ENCODE results near the gene SPTB. TPM values are rescaled to one million over a fixed set of nuclear protein-coding genes. Genes with fewer than 3 reads are reported as not detected.

The SPTB gene
- total RNA-seq, 1 donor from 2014 or later: 312 TPM

- Histone ChIP-seq H3K9ac (ENCODE audit: low read depth in 1 of 3, low read length in 3 of 3) (peak overlapping the region in 1 of 3 donors; percentile 85), H3K4me1 (ENCODE audit: control insufficient read depth in 3 of 3, insufficient read depth in 3 of 3, low read length in 3 of 3) (peaks cover 27 to 38% (median 33%) of the 10 kb centered on the region in 3 donors)
Measured at GRCh38 chr14:64706119-64706592, 173.6 kb downstream of the SPTB start.

DNA sequence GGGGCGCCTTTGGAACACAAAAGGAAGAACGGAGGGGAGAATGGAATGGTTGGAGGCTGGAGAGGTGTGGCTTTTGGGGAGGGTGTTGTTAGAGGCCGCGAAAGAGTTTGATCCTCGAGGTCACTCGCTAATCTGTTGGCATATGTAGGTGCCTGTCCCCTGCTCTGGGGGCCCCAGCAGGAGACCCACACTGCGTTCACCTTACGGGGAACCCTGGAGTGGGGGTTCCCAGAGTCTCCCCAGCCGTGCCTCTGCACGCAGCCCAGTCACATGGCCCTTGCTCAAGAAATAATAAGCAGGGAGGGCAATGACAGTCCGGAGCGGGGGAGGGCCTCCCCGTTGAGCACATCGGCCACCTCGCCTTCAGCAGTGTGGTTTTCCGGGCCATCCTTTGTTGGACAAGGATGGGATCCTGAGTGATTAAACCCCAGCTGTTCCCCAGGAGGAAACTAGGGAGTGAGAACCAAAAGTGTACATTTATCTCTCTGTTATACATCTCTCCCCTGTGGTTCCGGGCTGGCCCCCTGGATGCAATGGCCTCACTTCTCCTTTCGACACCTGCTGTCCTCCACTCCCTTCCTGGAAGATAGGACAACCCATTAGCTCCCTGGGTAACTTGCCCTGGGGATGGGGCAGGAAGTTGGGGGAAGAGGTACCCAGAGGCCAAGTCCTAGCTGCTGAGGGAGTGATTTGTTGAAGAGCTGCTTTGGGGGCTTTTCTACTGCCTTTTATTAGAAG, 174.2 kb downstream of the SPTB start:
- H3K4me3 ChIP-seq (ENCODE audit: low read length in 3 of 3): peak overlapping the region; percentile 71 to 81 (median 79)
- peaks cover 27 to 38% (median 30%) of the 10 kb centered on the region in 3 donors for H3K4me1 ChIP-seq (ENCODE audit: control insufficient read depth in 3 of 3, insufficient read depth in 3 of 3, low read length in 3 of 3)
- no peaks in the 10 kb centered on the region for H3K9me3 ChIP-seq (ENCODE audit: control insufficient read depth in 3 of 3, low read length in 3 of 3)
- peak overlapping the region; percentile 66 to 85 (median 76) for H3K9ac ChIP-seq (ENCODE audit: low read depth in 1 of 3, low read length in 3 of 3)
- peaks cover 0 to 4% (median 3%) of the 10 kb centered on the region in 3 donors for H3K27me3 ChIP-seq (ENCODE audit: control insufficient read depth in 3 of 3, insufficient read depth in 3 of 3, low read length in 3 of 3)
- no peaks in the 10 kb centered on the region for H3K36me3 ChIP-seq (ENCODE audit: control insufficient read depth in 3 of 3, insufficient read depth in 3 of 3, low read length in 3 of 3)
- H3K27ac ChIP-seq (ENCODE audit: low read depth, low read length): peak overlapping the region; percentile 56

More at GRCh38 chr14:64706119-64706592, 173.6 kb downstream of the SPTB start:
- Histone ChIP-seq H3K4me3 (ENCODE audit: low read length in 3 of 3) (peak overlapping the region; percentile 71 to 81 (median 79)), H3K36me3 (ENCODE audit: control insufficient read depth in 3 of 3, insufficient read depth in 3 of 3, low read length in 3 of 3) (no peaks in the 10 kb centered on the region), H3K27ac (ENCODE audit: low read depth, low read length) (peak overlapping the region; percentile 56), H3K9me3 (ENCODE audit: control insufficient read depth in 3 of 3, low read length in 3 of 3) (no peaks in the 10 kb centered on the region), H3K27me3 (ENCODE audit: control insufficient read depth in 3 of 3, insufficient read depth in 3 of 3, low read length in 3 of 3) (peaks cover 0 to 4% (median 3%) of the 10 kb centered on the region in 3 donors)

GRCh38 chr14:64704743-64705380, 174.8 kb downstream of the SPTB start:
- Histone ChIP-seq H3K9ac (ENCODE audit: low read depth in 1 of 3, low read length in 3 of 3) (peak overlapping the region; percentile 66 to 85 (median 76)), H3K4me3 (ENCODE audit: low read length in 3 of 3) (peak overlapping the region; percentile 71 to 81 (median 79)), H3K9me3 (ENCODE audit: control insufficient read depth in 3 of 3, low read length in 3 of 3) (no peaks in the 10 kb centered on the region), H3K4me1 (ENCODE audit: control insufficient read depth in 3 of 3, insufficient read depth in 3 of 3, low read length in 3 of 3) (peaks cover 26 to 33% (median 29%) of the 10 kb centered on the region in 3 donors), H3K27ac (ENCODE audit: low read depth, low read length) (peak overlapping the region; percentile 56), H3K27me3 (ENCODE audit: control insufficient read depth in 3 of 3, insufficient read depth in 3 of 3, low read length in 3 of 3) (peaks cover 0 to 4% (median 3%) of the 10 kb centered on the region in 3 donors), H3K36me3 (ENCODE audit: control insufficient read depth in 3 of 3, insufficient read depth in 3 of 3, low read length in 3 of 3) (no peaks in the 10 kb centered on the region)

DNA sequence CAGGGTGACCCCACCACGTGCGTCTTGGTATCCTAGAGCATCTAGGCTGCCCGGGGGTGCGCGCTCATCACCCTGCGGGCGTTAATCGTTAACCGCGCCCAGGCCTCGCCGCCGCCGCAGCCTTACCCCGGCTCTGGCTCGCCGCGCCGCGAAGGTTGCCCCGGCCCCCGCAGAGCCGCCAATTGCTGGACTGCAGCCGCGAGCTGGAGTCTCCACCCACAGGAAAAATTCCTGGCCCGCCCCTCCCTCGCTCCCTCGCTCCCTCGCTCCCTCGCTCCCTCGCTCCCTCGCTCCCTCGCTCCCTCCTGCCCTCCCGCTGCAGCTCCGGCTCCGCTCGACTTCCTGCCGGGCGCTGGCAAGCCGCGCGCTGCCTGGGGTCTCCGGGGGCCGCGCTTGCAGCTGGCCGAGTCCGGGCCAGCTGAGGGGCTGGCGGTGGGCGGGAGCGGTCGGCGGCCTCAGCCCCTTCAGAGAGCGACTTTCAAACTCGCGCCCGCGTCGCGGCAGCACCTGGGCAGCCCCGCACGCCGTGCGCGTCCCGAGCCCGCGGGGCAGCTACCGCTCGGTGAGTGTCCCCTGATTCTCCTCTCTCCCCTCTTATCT, 175.5 kb downstream of the SPTB start, which contains the start of gene PLEKHG3:
TSS of gene PLEKHG3 (plus strand) at position 282 of the 600 bp plus-strand sequence. CDS start 23,208 bp downstream, outside the sequence.
- H3K4me1 ChIP-seq (ENCODE audit: control insufficient read depth in 3 of 3, insufficient read depth in 3 of 3, low read length in 3 of 3): peaks cover 23 to 29% (median 24%) of the 10 kb centered on the region in 3 donors
- H3K9ac ChIP-seq (ENCODE audit: low read depth in 1 of 3, low read length in 3 of 3): peak within 1 kb of the TSS; percentile 66 to 85 (median 76)
- peaks cover 0 to 4% (median 3%) of the 10 kb centered on the region in 3 donors for H3K27me3 ChIP-seq (ENCODE audit: control insufficient read depth in 3 of 3, insufficient read depth in 3 of 3, low read length in 3 of 3)
- H3K4me3 ChIP-seq (ENCODE audit: low read length in 3 of 3): peak within 1 kb of the TSS; percentile 71 to 81 (median 79)
- no peaks in the 10 kb centered on the region for H3K36me3 ChIP-seq (ENCODE audit: control insufficient read depth in 3 of 3, insufficient read depth in 3 of 3, low read length in 3 of 3)
- peak within 1 kb of the TSS; percentile 56 for H3K27ac ChIP-seq (ENCODE audit: low read depth, low read length)
- H3K9me3 ChIP-seq (ENCODE audit: control insufficient read depth in 3 of 3, low read length in 3 of 3): no peaks in the 10 kb centered on the region

GRCh38 chr14:64703395-64704142, 176.1 kb downstream of the SPTB start:
- no peaks in the 10 kb centered on the region for H3K36me3 ChIP-seq (ENCODE audit: control insufficient read depth in 3 of 3, insufficient read depth in 3 of 3, low read length in 3 of 3)
- peak overlapping the region; percentile 56 for H3K27ac ChIP-seq (ENCODE audit: low read depth, low read length)
- peak overlapping the region; percentile 64 to 81 (median 79) for H3K4me3 ChIP-seq (ENCODE audit: low read length in 3 of 3)
- H3K4me1 ChIP-seq (ENCODE audit: control insufficient read depth in 3 of 3, insufficient read depth in 3 of 3, low read length in 3 of 3): peaks cover 19 to 25% (median 22%) of the 10 kb centered on the region in 3 donors
- H3K9ac ChIP-seq (ENCODE audit: low read depth in 1 of 3, low read length in 3 of 3): peak overlapping the region; percentile 47 to 85 (median 76)
- no peaks in the 10 kb centered on the region for H3K9me3 ChIP-seq (ENCODE audit: control insufficient read depth in 3 of 3, low read length in 3 of 3)
- H3K27me3 ChIP-seq (ENCODE audit: control insufficient read depth in 3 of 3, insufficient read depth in 3 of 3, low read length in 3 of 3): peaks cover 0 to 4% (median 3%) of the 10 kb centered on the region in 3 donors

DNA sequence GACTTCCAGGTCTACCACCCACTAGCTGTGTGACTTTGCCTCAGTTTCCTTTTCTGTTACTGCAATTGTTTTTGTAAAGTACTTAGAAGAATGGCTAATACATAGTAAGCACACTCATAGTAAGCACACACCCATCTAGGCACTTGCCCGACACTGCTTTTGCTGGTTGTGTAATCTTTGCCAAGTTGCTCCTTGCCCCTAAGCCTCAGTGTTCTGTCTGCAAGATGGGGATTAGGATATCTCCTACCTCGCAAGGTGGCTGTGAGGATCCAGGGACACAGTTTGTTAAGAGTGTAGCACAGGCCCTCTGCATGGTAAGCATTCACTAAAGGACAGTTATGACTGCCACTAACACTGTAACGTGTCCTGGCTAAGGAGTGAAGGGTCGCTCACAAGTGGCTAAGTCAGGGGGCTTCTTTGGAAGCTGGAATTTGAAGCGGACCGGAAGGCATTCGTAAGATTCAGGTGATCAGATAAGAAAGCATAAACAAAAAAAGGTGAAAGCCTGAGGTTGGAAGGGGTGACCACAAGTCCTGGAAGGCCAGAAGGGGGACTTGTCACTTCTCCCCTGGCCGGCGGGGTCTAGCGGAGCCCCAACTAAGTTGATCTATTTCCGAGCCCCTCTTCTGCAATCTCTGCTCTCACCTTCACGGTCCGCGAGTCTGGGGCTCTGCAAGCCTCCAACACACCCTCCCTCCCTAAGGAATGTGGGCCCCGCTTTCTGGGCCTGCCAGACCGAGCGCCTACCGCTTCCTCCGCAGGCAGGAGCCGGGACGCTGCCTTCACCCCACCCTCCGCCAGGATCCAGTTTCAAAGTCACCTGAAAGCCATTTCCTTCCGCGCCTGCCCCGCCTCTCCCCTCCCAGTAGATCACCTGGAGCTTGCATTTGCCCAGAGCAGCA, 177.0 kb downstream of the SPTB start:
- Histone ChIP-seq H3K9me3 (ENCODE audit: control insufficient read depth in 3 of 3, low read length in 3 of 3) (no peaks in the 10 kb centered on the region), H3K36me3 (ENCODE audit: control insufficient read depth in 3 of 3, insufficient read depth in 3 of 3, low read length in 3 of 3) (no peaks in the 10 kb centered on the region), H3K4me1 (ENCODE audit: control insufficient read depth in 3 of 3, insufficient read depth in 3 of 3, low read length in 3 of 3) (peaks cover 16 to 20% (median 19%) of the 10 kb centered on the region in 3 donors), H3K4me3 (ENCODE audit: low read length in 3 of 3) (no peak overlapping the region), H3K27me3 (ENCODE audit: control insufficient read depth in 3 of 3, insufficient read depth in 3 of 3, low read length in 3 of 3) (peaks cover 0 to 4% (median 3%) of the 10 kb centered on the region in 3 donors), H3K27ac (ENCODE audit: low read depth, low read length) (no peak overlapping the region), H3K9ac (ENCODE audit: low read depth in 1 of 3, low read length in 3 of 3) (no peak overlapping the region)

- Histone ChIP-seq H3K9ac (ENCODE audit: low read depth in 1 of 3, low read length in 3 of 3) (no peak overlapping the region), H3K9me3 (ENCODE audit: control insufficient read depth in 3 of 3, low read length in 3 of 3) (no peaks in the 10 kb centered on the region), H3K4me1 (ENCODE audit: control insufficient read depth in 3 of 3, insufficient read depth in 3 of 3, low read length in 3 of 3) (peaks cover 12 to 19% (median 15%) of the 10 kb centered on the region in 3 donors), H3K27me3 (ENCODE audit: control insufficient read depth in 3 of 3, insufficient read depth in 3 of 3, low read length in 3 of 3) (peaks cover 0 to 4% (median 3%) of the 10 kb centered on the region in 3 donors), H3K36me3 (ENCODE audit: control insufficient read depth in 3 of 3, insufficient read depth in 3 of 3, low read length in 3 of 3) (no peaks in the 10 kb centered on the region), H3K4me3 (ENCODE audit: low read length in 3 of 3) (no peak overlapping the region), H3K27ac (ENCODE audit: low read depth, low read length) (no peak overlapping the region)
Measured at GRCh38 chr14:64701660-64702059, 178.0 kb downstream of the SPTB start.

DNA sequence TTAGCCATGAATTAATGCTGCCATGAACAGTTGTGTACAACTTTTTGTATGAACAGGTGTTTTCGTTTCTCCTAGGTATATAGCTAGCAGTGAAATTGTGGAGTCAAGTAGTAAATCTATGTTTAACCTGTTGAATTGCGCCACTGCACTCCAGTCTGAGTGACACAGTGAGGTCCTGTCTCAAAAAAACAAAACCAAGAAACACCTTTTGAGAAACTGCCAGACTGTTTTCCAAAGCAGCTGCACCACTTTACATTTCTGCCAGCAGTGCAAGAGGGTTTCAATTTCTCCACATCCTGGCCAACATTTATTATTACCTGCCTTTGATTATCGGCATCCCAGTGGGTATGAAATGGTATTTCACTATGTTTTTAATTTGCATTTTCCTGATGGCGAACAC, 178.8 kb downstream of the SPTB start:
- H3K9ac ChIP-seq (ENCODE audit: low read depth in 1 of 3, low read length in 3 of 3): no peak overlapping the region

More for the DNA sequence above, 178.8 kb downstream of the SPTB start:
- no peaks in the 10 kb centered on the region for H3K36me3 ChIP-seq (ENCODE audit: control insufficient read depth in 3 of 3, insufficient read depth in 3 of 3, low read length in 3 of 3)
- H3K27ac ChIP-seq (ENCODE audit: low read depth, low read length): no peak overlapping the region
- peaks cover 8 to 18% (median 12%) of the 10 kb centered on the region in 3 donors for H3K4me1 ChIP-seq (ENCODE audit: control insufficient read depth in 3 of 3, insufficient read depth in 3 of 3, low read length in 3 of 3)
- H3K4me3 ChIP-seq (ENCODE audit: low read length in 3 of 3): no peak overlapping the region
- H3K9me3 ChIP-seq (ENCODE audit: control insufficient read depth in 3 of 3, low read length in 3 of 3): no peaks in the 10 kb centered on the region
- H3K27me3 ChIP-seq (ENCODE audit: control insufficient read depth in 3 of 3, insufficient read depth in 3 of 3, low read length in 3 of 3): peaks cover 0 to 4% (median 3%) of the 10 kb centered on the region in 3 donors

Data from skeletal muscle tissue (tissue), 4 donors.